Stimulated activated naive CD8-positive, alpha-beta T cell treated with anti-CD3 and anti-CD28 coated beads, Interleukin-15, Interleukin-2, amounts not matched to agents 100 U/mL and 50 U/mL, for 24 hours (primary cell): Measurements from ENCODE around the gene GLI1.
A peak's percentile ranks its signal among the peaks of the same experiment; 100 is the strongest.
"Not testable (repeated sequence)": the region's sequence is repeated elsewhere in the genome, so short reads cannot be mapped to it uniquely, and the experiment has no call there.

Experiments used
- ATAC-seq: fragments of 150-1000 bp; cut with Tn5 transposase; one replicate; pipeline ENCODE4 v1.10.0; 2021
- DNase-seq: peaks from one replicate; pipeline ENCODE4 v3.0.0; 2021

The GLI1 gene

DNA sequence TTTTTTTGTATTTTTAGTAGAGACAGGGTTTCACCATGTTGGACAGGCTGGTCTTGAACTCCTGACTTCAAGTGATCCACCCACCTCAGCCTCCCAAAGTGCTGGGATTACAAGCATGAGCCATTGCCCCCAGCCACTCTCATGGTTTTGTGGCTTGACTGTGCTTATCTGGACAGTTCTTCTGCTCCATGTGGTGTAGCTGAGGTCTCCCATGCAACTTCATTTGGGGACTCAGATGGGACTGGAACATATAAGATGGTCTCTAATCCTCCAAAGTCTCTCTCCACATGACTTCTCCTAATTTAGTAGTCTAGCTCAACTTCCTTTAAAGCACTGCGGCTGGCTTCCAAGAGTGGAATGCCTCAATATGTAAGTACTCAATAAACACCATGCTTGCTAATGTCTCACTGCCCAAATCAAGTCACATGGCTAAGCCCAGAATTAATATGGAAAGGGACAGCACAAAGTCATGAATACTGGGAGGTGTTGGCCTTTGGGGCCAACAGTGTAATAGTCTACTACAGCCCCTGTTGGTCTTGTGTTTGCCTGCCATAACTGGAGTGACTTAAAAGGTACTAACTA lies 17.6 kb upstream of the GLI1 start:
- no peak for ATAC-seq

DNA sequence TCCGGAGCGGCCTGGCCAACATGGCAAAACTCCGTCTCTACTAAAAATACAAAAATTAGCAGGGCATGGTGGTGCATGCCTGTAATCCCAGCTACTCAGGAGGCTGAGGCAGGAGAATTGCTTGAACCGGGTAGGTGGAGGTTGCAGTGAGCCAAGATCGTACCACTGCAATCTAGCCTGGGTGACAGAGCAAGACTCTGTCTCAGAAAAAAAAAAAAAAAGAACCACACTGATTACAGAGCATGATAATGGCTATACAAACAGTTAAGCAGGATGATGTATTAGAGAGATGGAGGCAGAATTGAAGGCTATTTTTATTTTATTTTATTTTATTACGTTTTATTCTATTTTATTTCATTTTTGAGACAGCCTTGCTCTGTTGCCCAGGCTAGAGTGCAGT lies 15.2 kb upstream of the GLI1 start:
- DNase-seq, ATAC-seq: not testable (repeated sequence)

More for the DNA sequence above, 17.6 kb upstream of the GLI1 start:
- DNase-seq = no peak

DNA sequence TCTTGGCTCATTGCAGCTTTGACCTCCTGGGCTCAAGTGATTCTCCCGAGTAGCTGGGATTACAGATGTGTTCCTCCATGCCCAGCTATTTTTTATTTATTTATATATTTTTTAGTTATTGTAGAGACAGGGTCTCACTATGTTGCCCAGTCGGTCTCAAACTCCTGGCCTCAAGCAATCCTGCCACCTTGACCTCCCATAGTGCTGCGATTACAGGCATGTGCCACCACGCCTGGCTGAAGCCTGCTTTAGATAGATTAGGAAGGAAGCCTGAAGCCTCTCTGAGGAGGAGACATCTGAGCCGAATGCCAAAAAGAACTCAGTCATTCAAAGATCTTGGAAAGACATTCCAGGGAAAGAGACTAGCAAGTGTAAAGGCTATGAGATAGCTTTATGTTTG lies 14.8 kb upstream of the GLI1 start:
- no peak for ATAC-seq

DNA sequence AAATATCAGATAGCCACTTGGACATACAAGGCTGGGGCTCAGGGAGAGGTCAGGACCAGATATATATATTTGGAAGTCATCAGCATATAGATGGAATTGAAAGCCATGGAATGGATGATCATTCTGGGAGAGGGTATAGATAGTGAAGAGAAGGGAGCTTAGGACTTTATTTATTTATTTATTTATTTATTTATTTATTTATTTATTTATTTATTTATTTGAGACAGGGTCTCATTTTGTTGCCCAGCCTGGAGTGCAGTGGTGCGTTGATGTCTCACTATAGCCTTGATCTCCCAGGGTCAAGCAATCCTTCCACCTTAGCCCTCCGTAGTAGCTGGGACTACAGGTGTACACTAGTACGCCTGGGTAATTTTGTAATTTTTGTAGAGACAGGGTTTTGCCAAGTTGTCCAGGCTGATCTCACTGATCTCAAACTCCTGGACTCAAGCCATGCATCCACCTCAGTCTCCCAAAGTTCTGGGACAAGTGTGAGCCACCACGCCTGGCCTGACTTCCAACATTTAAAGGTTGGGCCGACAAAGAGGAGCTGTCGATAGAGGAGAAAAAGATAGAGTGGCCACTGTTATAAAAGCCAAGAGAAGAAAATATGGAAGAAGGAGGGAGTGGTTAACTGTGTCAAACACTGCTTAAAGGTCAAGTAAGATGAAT lies 13.2 kb upstream of the GLI1 start:
- ATAC-seq (no peak), DNase-seq (no peak)

More for the DNA sequence above, 14.8 kb upstream of the GLI1 start:
- no peak for DNase-seq

DNA sequence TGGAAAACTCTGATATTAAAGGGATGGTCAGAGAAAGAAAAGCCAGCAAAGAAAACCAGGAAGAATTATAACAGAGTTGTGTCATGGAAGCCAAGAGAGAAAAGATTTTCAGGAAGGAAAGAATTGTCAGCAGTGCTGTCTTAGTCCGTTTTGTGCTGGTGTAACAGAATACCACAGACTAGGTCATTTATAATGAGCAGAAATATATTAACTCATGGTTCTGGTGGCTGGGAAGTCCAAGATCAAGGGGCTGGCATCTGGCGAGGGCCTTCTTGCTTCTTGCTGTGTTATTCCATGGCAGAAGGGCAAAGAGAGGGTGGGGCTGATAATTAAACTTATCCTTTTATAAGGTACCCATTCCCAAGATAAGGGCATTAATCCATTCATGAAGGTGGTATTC lies 10.9 kb upstream of the GLI1 start:
- DNase-seq = no peak
- ATAC-seq = no peak

DNA sequence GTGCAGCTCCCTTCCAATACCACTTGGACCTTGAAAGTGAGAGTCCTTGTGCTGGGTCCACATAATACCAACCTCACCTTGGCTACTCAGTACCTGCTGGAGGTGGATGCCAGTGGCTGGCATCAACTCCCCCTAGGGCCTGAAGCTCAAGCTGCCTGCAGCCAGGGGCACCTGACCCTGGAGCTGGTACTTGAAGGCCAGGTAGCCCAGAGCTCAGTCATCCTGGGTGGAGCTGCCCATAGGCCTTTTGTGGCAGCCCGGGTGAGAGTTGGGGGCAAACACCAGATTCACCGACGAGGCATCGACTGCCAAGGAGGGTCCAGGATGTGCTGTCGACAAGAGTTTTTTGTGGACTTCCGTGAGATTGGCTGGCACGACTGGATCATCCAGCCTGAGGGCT lies 10.2 kb upstream of the GLI1 start:
- no peak for DNase-seq
- no peak for ATAC-seq

DNA sequence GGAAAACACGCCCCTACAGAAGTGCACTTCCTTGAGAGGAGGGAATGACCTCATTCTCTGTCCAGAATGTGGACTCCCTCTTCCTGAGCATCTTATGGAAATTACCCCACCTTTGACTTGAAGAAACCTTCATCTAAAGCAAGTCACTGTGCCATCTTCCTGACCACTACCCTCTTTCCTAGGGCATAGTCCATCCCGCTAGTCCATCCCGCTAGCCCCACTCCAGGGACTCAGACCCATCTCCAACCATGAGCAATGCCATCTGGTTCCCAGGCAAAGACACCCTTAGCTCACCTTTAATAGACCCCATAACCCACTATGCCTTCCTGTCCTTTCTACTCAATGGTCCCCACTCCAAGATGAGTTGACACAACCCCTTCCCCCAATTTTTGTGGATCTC lies 9.5 kb upstream of the GLI1 start:
- no peak for DNase-seq
- no peak for ATAC-seq

DNA sequence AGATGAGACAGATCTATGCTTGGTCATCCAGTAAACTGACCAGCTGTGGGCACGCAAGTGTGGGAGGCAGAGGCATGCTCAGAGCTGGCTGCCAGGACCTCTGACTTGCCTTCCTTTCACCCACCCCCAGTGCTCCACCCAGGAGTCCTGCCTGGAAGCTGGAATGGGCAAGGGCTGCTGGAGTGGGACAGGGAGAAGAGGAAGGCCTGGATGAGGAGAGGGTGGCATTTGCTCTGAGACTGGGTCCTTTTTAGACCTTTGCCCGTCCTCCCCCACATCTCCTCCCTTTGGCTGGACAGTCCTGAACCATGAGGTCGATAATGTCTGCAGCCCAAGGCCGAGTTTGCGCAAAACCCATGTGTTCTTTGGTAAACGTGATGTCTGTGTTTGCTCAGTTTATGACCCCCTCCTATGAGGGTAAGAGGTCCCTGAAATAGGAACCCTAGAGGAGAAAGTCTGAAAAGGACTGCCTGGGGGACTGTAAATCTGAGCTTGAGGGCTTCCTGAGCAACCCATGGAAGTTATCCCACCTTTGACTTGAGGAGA lies 8.3 kb upstream of the GLI1 start:
- ATAC-seq (no peak), DNase-seq (no peak)

DNA sequence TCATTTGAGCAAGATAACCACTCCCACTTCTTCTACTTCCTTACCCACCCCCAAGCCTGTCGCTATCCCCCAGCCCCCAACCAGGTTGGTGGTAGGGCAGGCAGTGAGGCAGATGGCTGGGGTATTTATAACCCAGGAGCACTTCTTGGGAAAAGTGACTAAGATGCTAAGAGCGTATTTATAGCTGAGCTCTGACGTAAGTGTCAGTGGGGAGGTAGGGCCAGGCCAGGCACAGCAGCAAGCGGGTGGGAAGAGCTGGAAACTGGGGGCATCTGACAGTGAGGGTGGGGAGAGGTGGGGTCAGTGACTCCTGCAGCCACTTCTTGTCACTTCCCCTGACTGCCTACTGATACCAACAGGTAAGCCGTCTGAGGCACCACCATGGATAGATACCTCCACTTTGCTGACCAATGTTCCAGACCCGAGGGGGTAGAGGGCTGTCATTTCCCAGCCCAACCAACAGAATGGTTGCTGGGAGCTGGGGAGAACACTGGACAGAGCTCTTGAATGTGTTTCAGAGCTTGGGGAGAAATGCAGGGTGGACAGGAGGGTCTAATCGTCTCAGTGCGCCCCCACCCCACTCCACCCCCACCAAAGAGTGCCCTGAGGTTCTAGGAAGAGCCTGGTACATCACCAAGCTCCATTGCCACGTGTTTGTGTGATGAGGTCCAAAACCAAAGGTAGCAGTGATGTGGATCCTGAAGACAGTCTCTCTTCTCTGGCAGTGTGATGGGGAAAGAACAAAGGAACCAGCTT lies 7.2 kb upstream of the GLI1 start:
- DNase-seq (peak; percentile 46), ATAC-seq (peak; percentile 63)

DNA sequence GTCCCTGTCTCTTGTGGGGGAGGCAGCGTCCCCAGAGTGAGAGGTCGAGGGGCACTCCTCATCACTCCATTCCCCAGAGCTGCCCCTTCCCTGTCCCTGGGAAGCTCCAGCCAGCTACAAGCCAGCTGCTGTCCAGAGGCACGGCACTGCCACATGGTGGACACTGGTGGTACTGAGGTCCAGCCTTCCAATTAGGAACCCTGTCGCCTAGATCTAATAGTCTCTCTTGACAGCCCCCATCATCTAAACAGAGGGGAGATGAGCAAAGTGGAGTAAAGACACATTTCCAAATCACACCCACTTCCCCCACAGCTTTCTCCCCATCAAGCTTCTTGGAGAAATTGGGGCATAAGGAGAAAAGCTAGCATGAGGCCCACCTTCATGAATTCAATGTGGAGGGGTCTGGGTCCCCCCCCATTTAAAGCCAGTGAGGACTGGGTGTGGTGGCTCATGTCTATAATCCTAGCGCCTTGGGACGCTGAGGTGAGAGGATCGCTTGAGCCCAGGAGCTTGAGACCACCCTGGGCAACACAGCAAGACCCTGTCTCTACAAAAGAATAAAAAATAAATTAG lies 6.6 kb upstream of the GLI1 start:
- DNase-seq = peak; percentile 80
- ATAC-seq = no peak

DNA sequence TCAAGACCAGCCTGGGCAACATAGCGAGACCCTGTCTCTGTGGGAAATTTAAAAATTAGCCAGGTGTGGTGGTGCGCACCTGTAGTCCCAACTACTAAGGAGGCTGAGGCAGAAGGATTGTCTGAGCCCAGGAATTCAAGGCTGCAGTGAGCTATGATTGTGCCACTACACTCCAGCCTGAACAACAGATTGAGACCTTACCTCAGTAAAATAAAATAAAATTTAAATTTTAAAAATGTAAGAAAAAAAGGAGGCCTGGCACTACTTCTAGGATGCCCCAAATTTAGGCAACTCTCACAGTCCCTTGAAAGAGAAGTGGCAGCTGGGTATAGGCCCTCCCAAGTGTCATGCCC lies 5.4 kb upstream of the GLI1 start:
- DNase-seq (no peak), ATAC-seq (no peak)

DNA sequence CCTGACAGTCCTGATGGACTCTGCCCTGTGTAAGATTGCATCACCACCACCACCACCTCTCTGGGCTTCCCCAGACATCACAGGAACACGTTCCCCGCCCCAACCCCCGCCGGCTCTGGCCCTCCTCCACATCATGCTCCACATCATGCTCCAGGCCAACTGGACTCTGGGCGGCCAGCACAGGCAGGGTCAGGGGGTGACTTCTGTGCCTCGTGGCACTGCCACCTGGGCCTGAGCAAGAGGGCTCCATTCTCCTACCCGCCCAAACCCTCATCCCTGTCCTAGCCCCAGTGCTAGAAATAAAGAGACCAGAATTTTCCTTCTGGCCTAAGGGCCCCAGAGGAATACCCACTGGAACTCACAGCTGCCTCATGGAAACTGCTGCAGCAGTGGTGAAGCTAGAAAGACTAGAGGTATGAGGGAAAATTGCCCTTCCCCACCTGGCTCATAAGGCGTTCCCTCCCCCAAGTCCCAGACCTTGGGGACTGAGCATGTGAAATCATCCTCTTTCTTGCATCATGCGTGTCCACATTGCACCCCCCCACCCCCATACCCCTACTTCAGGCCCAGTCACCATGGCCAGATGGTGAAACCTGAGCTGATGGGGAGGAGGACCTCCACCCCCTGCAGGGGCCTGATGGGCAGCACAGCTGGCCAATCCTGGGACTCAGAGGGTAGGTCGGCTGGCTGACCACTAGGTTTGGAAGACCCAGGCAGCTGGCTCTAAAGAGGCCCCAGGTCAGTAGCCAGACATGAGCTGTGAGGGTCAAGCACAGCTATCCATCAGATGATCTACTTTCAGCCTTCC lies 4.8 kb upstream of the GLI1 start, which contains the start of gene INHBE:
Gene INHBE, plus strand, starts transcription at position 742 of the 808 bp plus-strand sequence. CDS start 230 bp downstream, outside the sequence.
- DNase-seq (peak; percentile 66), ATAC-seq (no peak)

DNA sequence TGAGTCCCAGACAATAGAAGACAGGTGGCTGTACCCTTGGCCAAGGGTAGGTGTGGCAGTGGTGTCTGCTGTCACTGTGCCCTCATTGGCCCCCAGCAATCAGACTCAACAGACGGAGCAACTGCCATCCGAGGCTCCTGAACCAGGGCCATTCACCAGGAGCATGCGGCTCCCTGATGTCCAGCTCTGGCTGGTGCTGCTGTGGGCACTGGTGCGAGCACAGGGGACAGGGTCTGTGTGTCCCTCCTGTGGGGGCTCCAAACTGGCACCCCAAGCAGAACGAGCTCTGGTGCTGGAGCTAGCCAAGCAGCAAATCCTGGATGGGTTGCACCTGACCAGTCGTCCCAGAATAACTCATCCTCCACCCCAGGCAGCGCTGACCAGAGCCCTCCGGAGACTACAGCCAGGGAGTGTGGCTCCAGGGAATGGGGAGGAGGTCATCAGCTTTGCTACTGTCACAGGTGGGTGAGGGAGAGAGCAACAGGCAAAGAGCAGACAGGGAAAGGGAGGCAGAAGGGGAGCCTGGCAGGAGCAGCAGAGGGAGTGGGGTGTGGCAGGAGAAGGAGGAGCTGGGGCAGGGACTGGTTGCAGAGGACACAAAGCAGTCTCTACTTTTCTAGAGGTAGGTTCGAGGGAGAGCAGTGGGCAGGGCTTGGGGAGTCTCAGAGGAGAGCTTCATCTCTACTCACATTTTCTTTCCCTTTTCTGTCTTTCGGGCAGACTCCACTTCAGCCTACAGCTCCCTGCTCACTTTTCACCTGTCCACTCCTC lies 4.0 kb upstream of the GLI1 start:
- DNase-seq (no peak), ATAC-seq (no peak)

DNA sequence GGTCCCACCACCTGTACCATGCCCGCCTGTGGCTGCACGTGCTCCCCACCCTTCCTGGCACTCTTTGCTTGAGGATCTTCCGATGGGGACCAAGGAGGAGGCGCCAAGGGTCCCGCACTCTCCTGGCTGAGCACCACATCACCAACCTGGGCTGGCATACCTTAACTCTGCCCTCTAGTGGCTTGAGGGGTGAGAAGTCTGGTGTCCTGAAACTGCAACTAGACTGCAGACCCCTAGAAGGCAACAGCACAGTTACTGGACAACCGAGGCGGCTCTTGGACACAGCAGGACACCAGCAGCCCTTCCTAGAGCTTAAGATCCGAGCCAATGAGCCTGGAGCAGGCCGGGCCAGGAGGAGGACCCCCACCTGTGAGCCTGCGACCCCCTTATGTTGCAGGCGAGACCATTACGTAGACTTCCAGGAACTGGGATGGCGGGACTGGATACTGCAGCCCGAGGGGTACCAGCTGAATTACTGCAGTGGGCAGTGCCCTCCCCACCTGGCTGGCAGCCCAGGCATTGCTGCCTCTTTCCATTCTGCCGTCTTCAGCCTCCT lies 3.4 kb upstream of the GLI1 start:
- DNase-seq (peak; percentile 67), ATAC-seq (peak; percentile 44)

DNA sequence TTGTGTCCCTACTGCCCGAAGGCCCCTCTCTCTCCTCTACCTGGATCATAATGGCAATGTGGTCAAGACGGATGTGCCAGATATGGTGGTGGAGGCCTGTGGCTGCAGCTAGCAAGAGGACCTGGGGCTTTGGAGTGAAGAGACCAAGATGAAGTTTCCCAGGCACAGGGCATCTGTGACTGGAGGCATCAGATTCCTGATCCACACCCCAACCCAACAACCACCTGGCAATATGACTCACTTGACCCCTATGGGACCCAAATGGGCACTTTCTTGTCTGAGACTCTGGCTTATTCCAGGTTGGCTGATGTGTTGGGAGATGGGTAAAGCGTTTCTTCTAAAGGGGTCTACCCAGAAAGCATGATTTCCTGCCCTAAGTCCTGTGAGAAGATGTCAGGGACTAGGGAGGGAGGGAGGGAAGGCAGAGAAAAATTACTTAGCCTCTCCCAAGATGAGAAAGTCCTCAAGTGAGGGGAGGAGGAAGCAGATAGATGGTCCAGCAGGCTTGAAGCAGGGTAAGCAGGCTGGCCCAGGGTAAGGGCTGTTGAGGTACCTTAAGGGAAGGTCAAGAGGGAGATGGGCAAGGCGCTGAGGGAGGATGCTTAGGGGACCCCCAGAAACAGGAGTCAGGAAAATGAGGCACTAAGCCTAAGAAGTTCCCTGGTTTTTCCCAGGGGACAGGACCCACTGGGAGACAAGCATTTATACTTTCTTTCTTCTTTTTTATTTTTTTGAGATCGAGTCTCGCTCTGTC lies 2.7 kb upstream of the GLI1 start:
- no peak for ATAC-seq

DNA sequence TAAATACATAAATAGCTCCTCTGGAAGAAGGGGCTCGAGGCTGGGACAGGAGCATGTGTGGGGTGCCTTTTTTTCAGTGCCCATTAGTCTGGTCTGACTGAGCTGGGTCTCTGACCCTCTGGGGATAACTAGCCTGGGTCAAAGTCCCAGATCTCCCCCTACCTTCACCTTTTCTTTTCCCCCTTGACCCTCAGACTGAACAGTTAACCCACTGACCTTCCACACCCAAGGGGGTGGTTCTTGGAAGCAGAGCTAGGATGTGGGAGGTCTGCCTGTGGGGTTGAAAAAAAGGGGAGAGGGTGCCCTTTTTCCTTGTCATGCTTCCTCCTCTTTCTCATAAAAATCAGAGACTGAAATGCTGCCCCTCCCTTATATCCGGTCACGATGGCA lies 925 bp upstream of the GLI1 start:
- no peak for DNase-seq
- no peak for ATAC-seq

More for the DNA sequence above, 2.7 kb upstream of the GLI1 start:
- DNase-seq = no peak

DNA sequence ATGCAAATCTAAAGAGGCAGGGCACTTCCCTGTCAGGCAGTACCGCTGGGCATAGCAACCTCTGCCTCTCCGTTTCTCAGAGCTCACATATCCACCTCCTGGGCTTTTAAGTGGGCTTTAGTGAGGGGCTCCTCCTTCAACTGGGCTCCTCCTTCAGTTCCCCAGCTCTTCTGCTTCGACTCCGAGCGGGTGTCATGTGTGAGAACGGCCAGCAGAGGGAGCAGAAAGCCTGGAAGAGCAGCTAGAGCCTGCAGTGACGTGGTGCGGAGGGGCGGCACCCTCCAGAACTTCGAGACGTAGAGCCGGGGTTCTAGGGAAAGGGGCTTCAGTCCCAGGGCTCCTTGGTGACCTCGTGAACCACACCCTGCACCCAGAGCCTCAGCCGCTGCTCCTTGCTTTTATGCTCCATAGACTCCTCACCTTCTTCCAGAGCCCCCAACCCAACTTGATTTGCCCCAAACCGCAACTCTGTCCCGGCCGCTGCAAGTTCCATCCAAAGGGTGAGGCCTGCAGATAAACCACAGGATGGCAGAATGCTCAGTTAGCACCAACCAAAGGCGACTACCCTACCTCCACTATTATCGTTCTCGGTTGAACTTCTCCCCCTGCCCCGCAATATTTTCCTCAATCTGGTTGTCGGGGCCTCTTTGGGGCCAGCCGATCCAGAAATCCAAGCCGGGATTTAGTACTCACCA lies 383 bp upstream of the GLI1 start:
- DNase-seq = peak; percentile 97
- ATAC-seq = peak; percentile 74

DNA sequence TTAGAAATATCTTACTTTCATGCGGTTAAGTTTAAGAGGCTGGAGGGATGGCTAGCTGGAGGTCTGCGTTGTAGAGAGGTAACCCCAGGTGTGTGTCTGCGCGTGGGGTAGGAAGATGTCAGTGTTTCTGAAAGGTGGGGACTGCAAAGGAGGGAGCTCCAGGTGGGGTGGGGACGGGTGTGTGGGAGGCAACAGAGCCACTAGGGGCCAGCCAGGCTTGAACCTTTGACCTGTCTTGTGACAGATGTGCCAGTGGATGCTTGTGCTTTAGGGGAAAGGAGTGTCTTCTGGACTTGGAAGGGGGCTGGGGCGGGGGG lies 841 bp downstream of the GLI1 start:
- ATAC-seq = no peak
- peak; percentile 30 for DNase-seq

DNA sequence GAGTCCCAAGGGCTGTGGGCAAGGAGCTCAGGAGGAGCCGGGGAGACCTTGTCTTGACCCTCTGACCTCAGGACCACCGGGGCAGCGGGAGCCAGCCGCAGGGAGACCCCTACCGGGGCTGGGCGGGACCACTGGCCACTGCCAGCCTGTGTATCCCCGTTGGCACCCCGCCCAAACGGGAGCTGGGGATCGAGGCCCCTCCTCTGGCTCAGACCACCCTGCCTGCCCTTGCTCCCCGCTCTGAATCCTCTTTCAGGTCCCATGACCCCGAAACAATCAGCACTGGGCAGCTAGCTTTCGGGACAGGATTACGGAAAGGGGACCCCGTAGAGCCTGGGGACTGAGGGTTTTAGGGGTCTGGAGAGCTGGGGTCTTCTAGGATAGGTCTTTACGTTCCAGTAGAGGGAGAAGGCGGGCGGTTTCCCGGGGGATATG lies 1.3 kb downstream of the GLI1 start:
- no peak for ATAC-seq
- DNase-seq = no peak
